SK-N-SH (cell line): Measurements from ENCODE around the gene FNDC3B. TPM values are rescaled to one million over a fixed set of nuclear protein-coding genes. Genes with fewer than 3 reads are reported as not detected.

ENCODE experiments used
- CTCF ChIA-PET: fragments of 300-600, 350-600 bp; formaldehyde crosslinking; extraction: SDS; loops from one replicate; lab custom pipeline; 2021; lab: Yijun Ruan, JAX
- POLR2A ChIA-PET: fragments of 350-600 bp; sonication (Branson Sonifier 250); formaldehyde crosslinking; extraction: SDS; loops from one replicate; lab custom pipeline; 2020; ENCODE audit warnings: antibody characterized with exemption, inconsistent platforms; lab: Yijun Ruan, JAX
- DNase-seq: peaks from one replicate; pipeline ENCODE4 v3.0.0; 2012
- H2AFZ ChIP-seq: fragments of 200-600 bp; sonication (generic); 2 replicates; pipeline ENCODE4 v1.8.1; 2016; ENCODE audit warnings: antibody characterized with exemption, mild to moderate bottlenecking, low read depth
- H3F3A ChIP-seq: fragments of 200-600 bp; sonication (generic); replicated peaks from 2 replicates; pipeline ENCODE3; 2016; ENCODE audit warnings: antibody characterized with exemption, mild to moderate bottlenecking; ENCODE audit not compliant: insufficient read depth
- H3K27ac ChIP-seq, 2 experiments: fragments of 200-500 bp in 1 of 2; fragments of 200-600 bp in 1 of 2; sonication (Bioruptor generic) in 1 of 2; sonication (generic), shearing (Covaris generic) in 1 of 2; 2 replicates each; pipeline versions ENCODE4 v1.5.1 to v1.6.1; 2014 to 2016; ENCODE audit warnings: low read depth in 2 of 2, inconsistent platforms in 1 of 2, low read length in 1 of 2, mild to moderate bottlenecking in 1 of 2, mixed read lengths in 1 of 2
- H3K27me3 ChIP-seq: fragments of 200-600 bp; sonication (generic), shearing (Covaris generic); 2 replicates; pipeline ENCODE4 v1.6.1; 2016; ENCODE audit warnings: mixed run types; ENCODE audit not compliant: insufficient read depth
- H3K36me3 ChIP-seq, 2 experiments: fragments of 200-500 bp in 1 of 2; fragments of 200-600 bp in 1 of 2; sonication (Bioruptor generic) in 1 of 2; sonication (generic) in 1 of 2; replicated peaks in 1 of 2; 2 replicates each; pipeline versions ENCODE3 to v1.5.1; 2014 to 2016; ENCODE audit warnings: low read length in 1 of 2, mild to moderate bottlenecking in 1 of 2; ENCODE audit not compliant: insufficient read depth in 2 of 2, control insufficient read depth in 1 of 2
- H3K4me1 ChIP-seq, 2 experiments: fragments of 200-500 bp in 1 of 2; fragments of 200-600 bp in 1 of 2; sonication (Bioruptor generic) in 1 of 2; sonication (generic), shearing (Covaris generic) in 1 of 2; 2 replicates each; pipeline versions ENCODE4 v1.5.1 to v1.6.1; 2014 to 2016; ENCODE audit warnings: low read depth in 1 of 2, low read length in 1 of 2, mixed run types in 1 of 2; ENCODE audit not compliant: insufficient read depth in 2 of 2, control insufficient read depth in 1 of 2
- H3K4me2 ChIP-seq: fragments of 200-600 bp; sonication (generic), shearing (Covaris generic); 2 replicates; pipeline ENCODE4 v1.6.1; 2017; ENCODE audit warnings: mixed run types
- H3K4me3 ChIP-seq, 2 experiments: fragments of 200-500 bp in 1 of 2; fragments of 200-600 bp in 1 of 2; sonication (Bioruptor generic) in 1 of 2; sonication (generic), shearing (Covaris generic) in 1 of 2; 2 replicates each; pipeline versions ENCODE4 v1.5.1 to v1.8.1; 2014 to 2016; ENCODE audit warnings: low read depth in 2 of 2, inconsistent platforms in 1 of 2, low read length in 1 of 2, mild to moderate bottlenecking in 1 of 2, mixed read lengths in 1 of 2, moderate library complexity in 1 of 2
- H3K79me2 ChIP-seq: fragments of 200-600 bp; sonication (generic); 2 replicates; pipeline ENCODE4 v1.8.1; 2017; ENCODE audit warnings: mild to moderate bottlenecking; ENCODE audit not compliant: insufficient read depth
- H3K9ac ChIP-seq: fragments of 200-600 bp; sonication (generic); 2 replicates; pipeline ENCODE4 v1.6.1; 2017; ENCODE audit warnings: mixed run types
- H3K9me2 ChIP-seq: fragments of 200-600 bp; sonication (generic); 2 replicates; pipeline ENCODE4 v1.6.1; 2017; ENCODE audit warnings: mixed run types
- H3K9me3 ChIP-seq: fragments of 200-600 bp; sonication (generic); 2 replicates; pipeline ENCODE4 v1.6.1; 2017; ENCODE audit warnings: mixed run types, mild to moderate bottlenecking, moderate library complexity
- H4K20me1 ChIP-seq: fragments of 200-600 bp; sonication (generic); 2 replicates; pipeline ENCODE4 v1.6.1; 2017; ENCODE audit warnings: mild to moderate bottlenecking, mixed run types; ENCODE audit not compliant: insufficient read depth
- GATA2 ChIP-seq: sonication (generic); formaldehyde crosslinking; IDR thresholded peaks from 2 replicates; pipeline ENCODE4 v1.5.0; 2020; ENCODE audit warnings: mild to moderate bottlenecking, missing genetic modification reagents
- JUND ChIP-seq: IDR thresholded peaks from 2 replicates; pipeline ENCODE4 v1.4.0; 2012
- MEF2A ChIP-seq: IDR thresholded peaks from 2 replicates; pipeline ENCODE4 v1.4.0; 2012; ENCODE audit warnings: low read depth, borderline replicate concordance
- POLR2AphosphoS5 ChIP-seq: IDR thresholded peaks from 2 replicates; pipeline ENCODE4 v1.6.1; 2012; ENCODE audit warnings: low read depth, low read length
- RAD21 ChIP-seq: IDR thresholded peaks from 2 replicates; pipeline ENCODE4 v1.6.1; 2012; ENCODE audit warnings: mild to moderate bottlenecking, low read length
- TAF1 ChIP-seq: IDR thresholded peaks from 2 replicates; pipeline ENCODE4 v1.6.1; 2012; ENCODE audit warnings: low read depth, mild to moderate bottlenecking, low read length, moderate library complexity, borderline replicate concordance
- WGBS: methylation state at CpG from one replicate; pipeline ENCODE4 v1.1.6; 2017; ENCODE audit warnings: low lambda C conversion rate; 5-methylcytosine and 5-hydroxymethylcytosine counted together
- polyA plus RNA-seq, 3 experiments: library from polyadenylated mRNA; depleted of rRNA; stranded (reverse); fragments of >200 nt; gene quantifications; 2 replicates each; pipeline ENCODE4 v1.2.3, GENCODE V29; 2012
- TF ChIP-seq, protein P1 (sequence below): IDR thresholded peaks from 2 replicates; pipeline ENCODE4 v1.4.0; 2012; ENCODE audit warnings: low read depth
- TF ChIP-seq, protein P2 (sequence below): IDR thresholded peaks from 2 replicates; pipeline ENCODE4 v1.4.0; 2012; ENCODE audit warnings: low read depth, borderline replicate concordance
- TF ChIP-seq, protein P3 (sequence below): IDR thresholded peaks from 2 replicates; pipeline ENCODE4 v1.6.1; 2012; ENCODE audit warnings: mild to moderate bottlenecking, low read depth, low read length, moderate library complexity
- TF ChIP-seq, protein P4 (sequence below): fragments of 150-350 bp; IDR thresholded peaks from 2 replicates; pipeline ENCODE4 v1.6.1; 2017; ENCODE audit warnings: antibody characterized with exemption, low read length, low read depth, borderline replicate concordance

FNDC3B gene
- polyA plus RNA-seq, 1 of the 3 experiments (the other 2 are of a cell fraction): 10.4 TPM

DNA sequence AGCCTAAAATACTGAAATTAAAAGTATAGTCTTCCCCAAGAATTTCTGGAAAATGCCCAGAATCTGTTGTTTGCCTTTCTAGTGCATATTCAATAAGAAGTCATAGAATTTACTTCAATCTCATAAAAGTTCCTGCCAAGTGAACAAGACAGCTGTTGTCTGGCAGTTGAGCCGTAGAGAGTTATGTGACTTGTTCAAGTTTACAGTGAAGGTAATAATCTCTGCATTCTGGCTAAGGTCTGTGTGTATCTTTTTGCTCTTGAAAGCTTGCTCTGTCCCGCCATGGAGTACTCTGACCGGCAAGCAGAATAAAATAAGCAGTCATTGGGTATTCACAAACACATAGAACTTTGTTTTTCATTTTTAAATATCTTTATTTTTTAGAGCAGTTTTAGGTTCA lies 331.0 kb downstream of the FNDC3B start:
- CTCF ChIA-PET: interaction anchor here (1.3 kb wide), 1 partner anchor 10 kb away, joined by 3 read pairs; no protein-coding TSS in a partner anchor
- H2AFZ ChIP-seq: no peak overlapping the region
- H4K20me1 ChIP-seq: no peaks in the 10 kb centered on the region
- no peaks in the 10 kb centered on the region for H3K9me2 ChIP-seq
- 100% methylated on average over 3 of the region's 3 CpGs for WGBS
- H3K27ac ChIP-seq: no peak overlapping the region
- no peaks in the 10 kb centered on the region for H3F3A ChIP-seq
- H3K36me3 ChIP-seq: peaks cover 39 to 45% of the 10 kb centered on the region in 2 experiments
- DNase-seq: no peak
- H3K4me3 ChIP-seq: no peak overlapping the region
- peaks cover 0 to 7% of the 10 kb centered on the region in 2 experiments; a peak in 2 of 4 replicates for H3K4me1 ChIP-seq
- H3K27me3 ChIP-seq: no peaks in the 10 kb centered on the region
- H3K9me3 ChIP-seq: no peaks in the 10 kb centered on the region
- H3K4me2 ChIP-seq: no peak overlapping the region
- no peak overlapping the region for H3K9ac ChIP-seq
- no peaks in the 10 kb centered on the region for H3K79me2 ChIP-seq
- TF ChIP-seq, protein P1, sequence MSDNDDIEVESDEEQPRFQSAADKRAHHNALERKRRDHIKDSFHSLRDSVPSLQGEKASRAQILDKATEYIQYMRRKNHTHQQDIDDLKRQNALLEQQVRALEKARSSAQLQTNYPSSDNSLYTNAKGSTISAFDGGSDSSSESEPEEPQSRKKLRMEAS: no peak
- TF ChIP-seq, all 33 proteins: peak for 0
- POLR2A ChIA-PET: no interaction called here

DNA sequence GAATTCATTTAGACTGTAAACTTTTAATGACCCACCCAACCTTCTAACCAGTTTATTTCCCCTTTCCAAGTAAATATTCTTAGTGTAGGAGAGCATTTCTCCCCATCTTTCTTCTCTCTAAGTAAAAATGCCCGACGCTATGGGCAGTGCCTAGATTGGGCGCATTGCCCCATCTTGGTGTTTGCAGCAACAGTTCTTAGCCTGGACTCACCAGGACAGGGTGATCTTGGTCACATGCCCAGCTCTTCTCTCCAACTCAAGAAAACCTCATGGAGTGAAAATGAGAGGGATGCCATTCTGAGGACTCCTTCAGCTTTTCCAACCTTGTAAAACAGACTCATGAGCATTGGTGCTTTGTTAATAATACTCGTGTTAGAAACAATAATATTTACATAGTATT lies 332.2 kb downstream of the FNDC3B start:
- no peak overlapping the region for H3K4me2 ChIP-seq
- H2AFZ ChIP-seq: no peak overlapping the region
- no peak for DNase-seq
- ChIA-PET CTCF (no interaction called here), POLR2A (no interaction called here)
- no peaks in the 10 kb centered on the region for H3F3A ChIP-seq
- no peak overlapping the region for H3K4me3 ChIP-seq
- H3K9me3 ChIP-seq: no peaks in the 10 kb centered on the region
- 99% methylated on average over 4 of the region's 4 CpGs for WGBS
- TF ChIP-seq POLR2AphosphoS5 (no peak), TAF1 (no peak), MEF2A (no peak), JUND (no peak), GATA2 (CRISPR knock-in tag) (no peak), RAD21 (no peak)
- TF ChIP-seq, protein P2, sequence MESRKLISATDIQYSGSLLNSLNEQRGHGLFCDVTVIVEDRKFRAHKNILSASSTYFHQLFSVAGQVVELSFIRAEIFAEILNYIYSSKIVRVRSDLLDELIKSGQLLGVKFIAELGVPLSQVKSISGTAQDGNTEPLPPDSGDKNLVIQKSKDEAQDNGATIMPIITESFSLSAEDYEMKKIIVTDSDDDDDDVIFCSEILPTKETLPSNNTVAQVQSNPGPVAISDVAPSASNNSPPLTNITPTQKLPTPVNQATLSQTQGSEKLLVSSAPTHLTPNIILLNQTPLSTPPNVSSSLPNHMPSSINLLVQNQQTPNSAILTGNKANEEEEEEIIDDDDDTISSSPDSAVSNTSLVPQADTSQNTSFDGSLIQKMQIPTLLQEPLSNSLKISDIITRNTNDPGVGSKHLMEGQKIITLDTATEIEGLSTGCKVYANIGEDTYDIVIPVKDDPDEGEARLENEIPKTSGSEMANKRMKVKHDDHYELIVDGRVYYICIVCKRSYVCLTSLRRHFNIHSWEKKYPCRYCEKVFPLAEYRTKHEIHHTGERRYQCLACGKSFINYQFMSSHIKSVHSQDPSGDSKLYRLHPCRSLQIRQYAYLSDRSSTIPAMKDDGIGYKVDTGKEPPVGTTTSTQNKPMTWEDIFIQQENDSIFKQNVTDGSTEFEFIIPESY: no peak
- TF ChIP-seq, protein P3, sequence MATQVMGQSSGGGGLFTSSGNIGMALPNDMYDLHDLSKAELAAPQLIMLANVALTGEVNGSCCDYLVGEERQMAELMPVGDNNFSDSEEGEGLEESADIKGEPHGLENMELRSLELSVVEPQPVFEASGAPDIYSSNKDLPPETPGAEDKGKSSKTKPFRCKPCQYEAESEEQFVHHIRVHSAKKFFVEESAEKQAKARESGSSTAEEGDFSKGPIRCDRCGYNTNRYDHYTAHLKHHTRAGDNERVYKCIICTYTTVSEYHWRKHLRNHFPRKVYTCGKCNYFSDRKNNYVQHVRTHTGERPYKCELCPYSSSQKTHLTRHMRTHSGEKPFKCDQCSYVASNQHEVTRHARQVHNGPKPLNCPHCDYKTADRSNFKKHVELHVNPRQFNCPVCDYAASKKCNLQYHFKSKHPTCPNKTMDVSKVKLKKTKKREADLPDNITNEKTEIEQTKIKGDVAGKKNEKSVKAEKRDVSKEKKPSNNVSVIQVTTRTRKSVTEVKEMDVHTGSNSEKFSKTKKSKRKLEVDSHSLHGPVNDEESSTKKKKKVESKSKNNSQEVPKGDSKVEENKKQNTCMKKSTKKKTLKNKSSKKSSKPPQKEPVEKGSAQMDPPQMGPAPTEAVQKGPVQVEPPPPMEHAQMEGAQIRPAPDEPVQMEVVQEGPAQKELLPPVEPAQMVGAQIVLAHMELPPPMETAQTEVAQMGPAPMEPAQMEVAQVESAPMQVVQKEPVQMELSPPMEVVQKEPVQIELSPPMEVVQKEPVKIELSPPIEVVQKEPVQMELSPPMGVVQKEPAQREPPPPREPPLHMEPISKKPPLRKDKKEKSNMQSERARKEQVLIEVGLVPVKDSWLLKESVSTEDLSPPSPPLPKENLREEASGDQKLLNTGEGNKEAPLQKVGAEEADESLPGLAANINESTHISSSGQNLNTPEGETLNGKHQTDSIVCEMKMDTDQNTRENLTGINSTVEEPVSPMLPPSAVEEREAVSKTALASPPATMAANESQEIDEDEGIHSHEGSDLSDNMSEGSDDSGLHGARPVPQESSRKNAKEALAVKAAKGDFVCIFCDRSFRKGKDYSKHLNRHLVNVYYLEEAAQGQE: no peak
- TF ChIP-seq, protein P4, sequence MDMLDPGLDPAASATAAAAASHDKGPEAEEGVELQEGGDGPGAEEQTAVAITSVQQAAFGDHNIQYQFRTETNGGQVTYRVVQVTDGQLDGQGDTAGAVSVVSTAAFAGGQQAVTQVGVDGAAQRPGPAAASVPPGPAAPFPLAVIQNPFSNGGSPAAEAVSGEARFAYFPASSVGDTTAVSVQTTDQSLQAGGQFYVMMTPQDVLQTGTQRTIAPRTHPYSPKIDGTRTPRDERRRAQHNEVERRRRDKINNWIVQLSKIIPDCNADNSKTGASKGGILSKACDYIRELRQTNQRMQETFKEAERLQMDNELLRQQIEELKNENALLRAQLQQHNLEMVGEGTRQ: no peak
- H3K36me3 ChIP-seq: peaks cover 29 to 47% of the 10 kb centered on the region in 2 experiments
- H3K9me2 ChIP-seq: no peaks in the 10 kb centered on the region
- no peak overlapping the region for H3K27ac ChIP-seq
- no peaks in the 10 kb centered on the region for H4K20me1 ChIP-seq
- no peaks in the 10 kb centered on the region for H3K79me2 ChIP-seq
- H3K9ac ChIP-seq: no peak overlapping the region
- H3K4me1 ChIP-seq: peaks cover 0 to 7% of the 10 kb centered on the region in 2 experiments; a peak in 2 of 4 replicates
- H3K27me3 ChIP-seq: no peaks in the 10 kb centered on the region
